ENCODE measurements around the gene ESF1. TPM values are rescaled to one million over a fixed set of nuclear protein-coding genes. Genes with fewer than 3 reads are reported as not detected.

ESF1 gene
- total and polyA plus RNA-seq, 7 donors = 7.2 to 20.5 (median 14.0) TPM

GRCh38 chr20:13816757-13817156 is 32.0 kb upstream of the ESF1 start:
- no peak for DNase-seq
- Histone ChIP-seq H3K36me3 (peaks cover 9 to 70% (median 45%) of the 10 kb centered on the region in 4 donors), H3K9me3 (no peaks in the 10 kb centered on the region), H3K4me3 (no peak overlapping the region), H3K27me3 (no peaks in the 10 kb centered on the region), H3K4me1 (peaks cover 0 to 4% (median 0%) of the 10 kb centered on the region in 4 donors), H3K27ac (peak overlapping the region in 2 of 4 donors; percentile 25 to 27)
- TF ChIP-seq CTCF (IDR thresholded peaks at IDR 0.05) (no peak), POLR2AphosphoS5 (IDR thresholded peaks at IDR 0.05) (no peak), POLR2A (IDR thresholded peaks at IDR 0.05) (no peak), EP300 (IDR thresholded peaks at IDR 0.05) (no peak)
- intact Hi-C loops (cut with DNase I) = no loop called here
- WGBS, 2 donors = 82 to 83% methylated on average over 3 of the region's 3 CpGs

GRCh38 chr20:13814672-13815071 is 30.0 kb upstream of the ESF1 start:
- Histone ChIP-seq H3K4me1 (no peaks in the 10 kb centered on the region), H3K36me3 (peaks cover 27 to 91% (median 62%) of the 10 kb centered on the region in 4 donors), H3K27me3 (no peaks in the 10 kb centered on the region), H3K27ac (no peak overlapping the region), H3K9me3 (no peaks in the 10 kb centered on the region), H3K4me3 (no peak overlapping the region)
- no peak for TF ChIP-seq CTCF (IDR thresholded peaks at IDR 0.05)
- no peak for TF ChIP-seq EP300 (IDR thresholded peaks at IDR 0.05)
- no peak for TF ChIP-seq POLR2AphosphoS5 (IDR thresholded peaks at IDR 0.05)
- no peak for TF ChIP-seq POLR2A (IDR thresholded peaks at IDR 0.05)
- DNase-seq = no peak
- intact Hi-C loops (cut with DNase I) = loop anchor here (1.0 kb wide), 1 partner anchor 11 kb away; no protein-coding TSS in a partner anchor
- WGBS, 2 donors = 86 to 97% methylated on average over 4 of the region's 4 CpGs

GRCh38 chr20:13813910-13814309 is 29.2 kb upstream of the ESF1 start:
- TF ChIP-seq POLR2A (IDR thresholded peaks at IDR 0.05) (no peak), CTCF (IDR thresholded peaks at IDR 0.05) (no peak), EP300 (IDR thresholded peaks at IDR 0.05) (no peak), POLR2AphosphoS5 (IDR thresholded peaks at IDR 0.05) (no peak)
- H3K27ac ChIP-seq = no peak overlapping the region
- DNase-seq = no peak
- H3K27me3 ChIP-seq = no peaks in the 10 kb centered on the region
- no peaks in the 10 kb centered on the region for H3K4me1 ChIP-seq
- no peak overlapping the region for H3K4me3 ChIP-seq
- WGBS, 2 donors = 64 to 68% methylated on average over 3 of the region's 3 CpGs
- intact Hi-C loops (cut with DNase I) = loop anchor here (1.0 kb wide), 1 partner anchor 11 kb away; no protein-coding TSS in a partner anchor
- peaks cover 30 to 99% (median 69%) of the 10 kb centered on the region in 4 donors for H3K36me3 ChIP-seq
- no peaks in the 10 kb centered on the region for H3K9me3 ChIP-seq

GRCh38 chr20:13810446-13810845 is 25.7 kb upstream of the ESF1 start:
- H3K9me3 ChIP-seq = no peaks in the 10 kb centered on the region
- DNase-seq = no peak
- TF ChIP-seq CTCF (IDR thresholded peaks at IDR 0.05) (no peak), EP300 (IDR thresholded peaks at IDR 0.05) (no peak), POLR2AphosphoS5 (IDR thresholded peaks at IDR 0.05) (no peak)
- peaks cover 30 to 88% (median 56%) of the 10 kb centered on the region in 4 donors for H3K36me3 ChIP-seq
- no peaks in the 10 kb centered on the region for H3K27me3 ChIP-seq
- intact Hi-C loops (cut with DNase I) = no loop called here
- H3K4me3 ChIP-seq = no peak overlapping the region
- H3K4me1 ChIP-seq = no peaks in the 10 kb centered on the region
- H3K27ac ChIP-seq = no peak overlapping the region

- Histone ChIP-seq H3K27ac (no peak overlapping the region), H3K36me3 (peaks cover 30 to 88% (median 56%) of the 10 kb centered on the region in 4 donors), H3K9me3 (no peaks in the 10 kb centered on the region), H3K4me1 (no peaks in the 10 kb centered on the region), H3K4me3 (no peak overlapping the region), H3K27me3 (no peaks in the 10 kb centered on the region)
- WGBS, 2 donors = 94 to 97% methylated on average over 3 of the region's 3 CpGs
- intact Hi-C loops (cut with DNase I) = no loop called here
- no peak for DNase-seq
- TF ChIP-seq POLR2AphosphoS5 (IDR thresholded peaks at IDR 0.05) (no peak), EP300 (IDR thresholded peaks at IDR 0.05) (no peak), CTCF (IDR thresholded peaks at IDR 0.05) (no peak), POLR2A (IDR thresholded peaks at IDR 0.05) (no peak)
Measured at GRCh38 chr20:13809855-13810254, 25.1 kb upstream of the ESF1 start.

All from sigmoid colon (tissue), 7 donors.